AG10803 (cell line): Measurements from ENCODE around the gene MYNN.

Experiments
- DNase-seq: peaks from one replicate; pipeline ENCODE4 v3.0.0; 2010; ENCODE audit warnings: low read depth
- H3K4me3 ChIP-seq: 2 replicates; pipeline ENCODE4 v1.5.1; 2011; ENCODE audit warnings: mild to moderate bottlenecking, low read length, control low read depth
- CTCF ChIP-seq: conservative IDR thresholded peaks from 2 replicates; pipeline ENCODE4 v1.5.1; 2011; ENCODE audit warnings: mild to moderate bottlenecking, low read length, control low read depth, inconsistent platforms

MYNN gene

GRCh38 chr3:169780742-169781141, 7.5 kb downstream of the MYNN start:
- H3K4me3 ChIP-seq: no peak overlapping the region
- DNase-seq: no peak
- TF ChIP-seq CTCF: no peak

GRCh38 chr3:169781209-169781855, 8.1 kb downstream of the MYNN start:
- TF ChIP-seq CTCF: no peak
- no peak overlapping the region for H3K4me3 ChIP-seq
- no peak for DNase-seq

GRCh38 chr3:169787120-169787519, 13.9 kb downstream of the MYNN start:
- no peak overlapping the region for H3K4me3 ChIP-seq
- no peak for TF ChIP-seq CTCF
- no peak for DNase-seq

GRCh38 chr3:169787791-169788190, 14.6 kb downstream of the MYNN start:
- H3K4me3 ChIP-seq: no peak overlapping the region
- no peak for DNase-seq
- TF ChIP-seq CTCF: no peak

GRCh38 chr3:169790219-169790618, 17.0 kb downstream of the MYNN start:
- H3K4me3 ChIP-seq: no peak overlapping the region
- no peak for DNase-seq
- no peak for TF ChIP-seq CTCF

GRCh38 chr3:169790687-169791429, 17.7 kb downstream of the MYNN start:
- DNase-seq: no peak
- H3K4me3 ChIP-seq: no peak overlapping the region
- TF ChIP-seq CTCF: no peak

GRCh38 chr3:169792359-169792758, 19.2 kb downstream of the MYNN start:
- no peak overlapping the region for H3K4me3 ChIP-seq
- TF ChIP-seq CTCF: no peak
- no peak for DNase-seq
